HG03066 (cell line): ENCODE measurements around the gene ZBTB6.

ENCODE experiments used
- ATAC-seq: cut with Tn5 transposase; IDR thresholded peaks from one replicate; pipeline ENCODE4 v1.9.1; 2021; ENCODE audit warnings: low read depth; ENCODE audit not compliant: unreplicated experiment

Gene ZBTB6, protein sequence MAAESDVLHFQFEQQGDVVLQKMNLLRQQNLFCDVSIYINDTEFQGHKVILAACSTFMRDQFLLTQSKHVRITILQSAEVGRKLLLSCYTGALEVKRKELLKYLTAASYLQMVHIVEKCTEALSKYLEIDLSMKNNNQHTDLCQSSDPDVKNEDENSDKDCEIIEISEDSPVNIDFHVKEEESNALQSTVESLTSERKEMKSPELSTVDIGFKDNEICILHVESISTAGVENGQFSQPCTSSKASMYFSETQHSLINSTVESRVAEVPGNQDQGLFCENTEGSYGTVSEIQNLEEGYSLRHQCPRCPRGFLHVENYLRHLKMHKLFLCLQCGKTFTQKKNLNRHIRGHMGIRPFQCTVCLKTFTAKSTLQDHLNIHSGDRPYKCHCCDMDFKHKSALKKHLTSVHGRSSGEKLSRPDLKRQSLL

DNA sequence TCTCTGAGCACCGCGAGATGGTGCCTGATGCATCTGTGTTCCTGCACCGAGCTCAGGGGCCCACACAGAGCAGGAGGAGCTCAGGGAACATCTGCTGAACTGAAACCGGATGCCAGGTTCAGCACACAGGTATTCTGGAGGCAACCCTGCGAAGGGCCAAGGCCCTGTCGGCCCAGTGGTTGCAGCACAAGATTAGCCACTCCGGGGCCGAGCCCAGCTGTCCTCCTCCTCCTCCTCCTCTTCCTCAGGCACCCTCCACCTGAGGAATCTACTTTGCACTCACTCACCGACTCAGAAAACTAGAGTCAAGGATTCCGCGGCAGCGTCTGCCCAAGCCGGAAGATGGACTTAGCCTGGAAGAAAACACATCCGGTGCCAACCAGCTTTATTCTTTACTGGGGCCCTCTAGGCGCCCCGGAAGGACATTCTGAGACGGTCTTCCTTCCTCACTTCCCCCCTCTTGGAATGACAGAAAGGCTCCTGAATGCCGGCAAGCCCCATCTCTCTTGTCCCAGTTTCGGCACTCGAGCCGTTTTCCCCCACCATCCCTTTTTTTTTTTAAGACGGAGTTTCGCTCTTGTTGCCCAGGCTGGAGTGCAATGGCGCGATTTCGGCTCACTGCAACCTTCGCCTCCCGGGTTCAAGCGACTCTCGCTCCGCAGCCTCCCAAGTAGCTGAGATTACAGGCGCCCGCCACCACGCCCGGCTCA is at the start of gene ZBTB6:
Gene ZBTB6 (minus strand): TSS at position 360 of the 710 bp plus-strand sequence. CDS start 1,251 bp downstream, outside the sequence.
- ATAC-seq, result peak; percentile 99

DNA sequence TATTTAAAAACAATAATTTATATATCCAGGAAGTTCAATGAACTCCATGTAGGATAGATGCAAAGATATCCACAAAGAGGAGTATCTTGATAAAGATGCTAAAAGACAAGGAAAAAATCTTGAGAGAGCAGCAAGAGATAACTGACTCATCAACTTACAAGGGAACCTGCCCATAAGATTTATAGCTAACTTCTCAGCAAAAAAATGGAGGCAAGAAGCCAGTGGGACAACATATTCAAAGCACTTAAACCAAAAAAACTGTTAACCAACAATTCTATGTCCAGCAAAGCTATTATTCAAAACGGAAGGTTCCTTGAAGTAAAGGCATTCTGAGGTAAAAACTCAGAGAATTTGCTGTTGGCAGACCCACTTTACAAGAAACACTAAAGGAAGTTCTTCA is 48.0 kb upstream of the ZBTB6 start:
- ATAC-seq, result no peak

DNA sequence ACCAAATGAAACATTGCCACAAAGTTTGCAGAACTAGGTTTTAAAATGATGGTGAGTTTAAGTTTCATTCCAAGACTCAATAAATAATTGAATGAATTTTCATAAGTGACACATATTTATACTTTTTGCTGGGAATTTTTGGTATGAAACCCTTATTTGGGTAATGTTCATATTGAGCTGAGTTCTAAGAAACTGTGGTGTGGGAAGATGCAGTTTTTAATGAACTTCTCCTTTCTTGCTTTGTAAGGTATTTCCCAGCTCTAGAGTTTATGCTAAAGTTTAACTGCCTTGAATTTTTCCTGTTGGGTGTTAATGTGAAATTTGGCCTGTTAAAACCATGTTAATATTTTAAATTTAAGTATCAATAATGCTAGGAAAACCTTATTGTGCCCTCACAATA is 42.8 kb upstream of the ZBTB6 start:
- ATAC-seq, result no peak

DNA sequence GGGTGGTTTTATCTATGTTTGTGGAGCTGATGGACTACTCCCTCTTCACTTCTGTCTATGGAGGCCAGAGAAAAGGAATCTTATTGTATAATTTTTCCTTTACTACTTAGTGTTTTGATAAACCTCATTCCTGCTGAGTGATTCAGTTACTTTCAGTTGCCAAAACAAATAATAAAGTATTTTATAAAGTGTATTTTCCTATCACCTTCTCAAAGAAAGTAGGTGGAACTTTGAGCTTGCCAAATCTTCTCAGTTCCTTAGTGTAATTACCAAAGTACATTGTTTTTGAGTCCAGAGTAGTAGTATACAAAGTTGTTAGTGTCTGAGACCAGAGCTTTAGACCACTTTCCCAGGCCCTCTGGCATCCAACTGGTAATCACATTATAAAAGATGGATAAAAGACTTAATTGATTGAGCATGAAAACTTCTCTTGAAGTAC is 41.1 kb upstream of the ZBTB6 start:
- no peak for ATAC-seq

DNA sequence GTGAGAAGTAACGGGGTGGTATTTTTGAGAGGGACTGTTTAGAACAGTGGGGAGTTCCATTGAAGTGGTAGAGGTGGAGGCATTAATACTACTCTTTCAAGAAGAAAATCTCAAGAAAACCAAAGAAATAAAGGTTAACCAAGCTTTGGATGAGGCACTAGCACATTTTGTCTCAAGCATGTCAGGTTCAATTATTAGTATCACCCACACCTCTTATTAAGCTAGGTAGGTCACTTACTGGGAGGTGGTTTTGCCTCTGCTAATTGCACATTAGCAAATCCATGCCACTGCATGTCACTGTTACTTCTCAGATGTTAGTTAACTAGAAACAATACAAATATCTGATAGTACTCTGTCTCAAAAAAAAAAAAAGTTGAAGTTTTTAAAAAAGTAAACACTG is 37.9 kb upstream of the ZBTB6 start:
- ATAC-seq, result no peak

DNA sequence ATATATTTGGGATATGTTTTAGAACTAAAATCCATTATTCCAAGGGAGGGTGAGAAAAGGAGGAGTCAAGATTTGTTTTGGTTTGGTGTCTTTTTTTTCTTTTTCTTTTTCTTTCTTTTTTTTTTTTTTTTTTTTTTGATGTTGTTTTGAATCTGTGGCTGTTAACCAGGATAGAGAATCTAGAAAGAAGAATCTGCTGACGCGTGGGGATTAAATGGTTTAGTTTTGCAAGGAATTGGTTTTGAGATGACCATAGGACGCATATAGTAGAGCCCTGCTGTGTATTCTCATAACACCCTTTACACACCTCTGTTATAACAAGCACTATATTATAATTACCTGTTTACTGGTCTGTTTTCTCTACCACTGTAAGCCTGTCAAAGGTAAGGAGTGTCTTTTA is 37.1 kb upstream of the ZBTB6 start:
- no peak for ATAC-seq

DNA sequence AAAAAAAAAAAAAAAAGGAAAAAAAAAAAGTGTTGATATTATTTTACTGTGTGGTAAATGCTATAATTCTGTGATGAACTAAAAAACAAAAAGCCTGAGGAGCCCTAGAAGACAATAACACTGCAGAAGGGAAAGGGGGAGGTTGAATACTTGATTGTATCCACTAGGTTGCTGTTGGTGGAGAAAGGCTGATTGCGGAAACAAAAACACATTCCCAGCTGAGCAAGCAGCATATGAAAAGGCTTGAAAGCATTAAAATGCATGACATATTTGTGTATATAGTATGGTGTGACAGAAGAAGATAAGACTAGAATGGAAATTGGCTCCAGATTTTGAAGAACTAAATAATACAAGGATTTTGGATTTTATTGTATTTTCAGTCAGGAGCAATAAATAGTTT is 36.6 kb upstream of the ZBTB6 start:
- ATAC-seq, result no peak

DNA sequence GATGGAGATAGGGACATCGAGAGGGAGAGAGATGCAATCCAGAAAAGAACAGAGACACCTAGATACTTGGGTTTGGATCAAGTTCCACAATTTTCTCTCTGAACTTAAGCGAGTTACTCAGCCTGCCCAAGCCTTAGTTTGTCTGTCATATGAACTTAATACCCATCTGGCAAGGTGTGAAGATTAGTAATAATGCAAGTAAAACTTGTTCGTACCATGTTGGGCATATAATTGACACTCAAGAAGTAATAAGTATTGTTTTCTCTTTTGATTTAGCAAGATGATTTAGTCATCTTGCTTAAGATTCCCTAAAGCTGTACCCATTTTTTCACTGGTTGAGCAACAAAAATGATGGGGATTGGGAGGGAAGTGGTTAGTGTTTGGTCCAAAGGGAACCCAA is 35.2 kb upstream of the ZBTB6 start:
- no peak for ATAC-seq

DNA sequence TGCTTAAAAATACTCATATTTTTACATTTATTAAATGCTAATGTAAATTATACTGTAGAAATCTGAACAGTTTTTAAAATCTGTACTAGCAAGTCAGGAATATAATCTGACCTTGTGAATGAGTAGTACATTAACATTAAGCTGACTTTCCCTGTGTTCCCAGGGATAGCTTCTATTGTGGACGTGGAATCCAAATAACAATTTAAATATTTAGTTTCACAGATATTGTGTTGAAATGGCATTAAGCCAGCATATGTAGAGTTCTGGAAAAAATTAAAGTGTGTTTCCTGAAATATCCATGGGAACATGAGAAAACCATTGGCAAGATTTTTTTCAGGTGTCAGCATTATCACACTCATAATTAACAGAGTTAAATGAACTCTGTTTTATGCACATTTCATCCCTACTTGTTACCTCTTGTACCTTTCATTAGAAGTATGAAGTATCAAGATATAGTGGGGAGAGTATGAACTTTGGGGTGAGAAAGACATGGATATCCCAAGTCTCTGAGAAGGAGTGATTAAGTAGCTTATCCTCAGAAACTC is 33.4 kb upstream of the ZBTB6 start:
- no peak for ATAC-seq

DNA sequence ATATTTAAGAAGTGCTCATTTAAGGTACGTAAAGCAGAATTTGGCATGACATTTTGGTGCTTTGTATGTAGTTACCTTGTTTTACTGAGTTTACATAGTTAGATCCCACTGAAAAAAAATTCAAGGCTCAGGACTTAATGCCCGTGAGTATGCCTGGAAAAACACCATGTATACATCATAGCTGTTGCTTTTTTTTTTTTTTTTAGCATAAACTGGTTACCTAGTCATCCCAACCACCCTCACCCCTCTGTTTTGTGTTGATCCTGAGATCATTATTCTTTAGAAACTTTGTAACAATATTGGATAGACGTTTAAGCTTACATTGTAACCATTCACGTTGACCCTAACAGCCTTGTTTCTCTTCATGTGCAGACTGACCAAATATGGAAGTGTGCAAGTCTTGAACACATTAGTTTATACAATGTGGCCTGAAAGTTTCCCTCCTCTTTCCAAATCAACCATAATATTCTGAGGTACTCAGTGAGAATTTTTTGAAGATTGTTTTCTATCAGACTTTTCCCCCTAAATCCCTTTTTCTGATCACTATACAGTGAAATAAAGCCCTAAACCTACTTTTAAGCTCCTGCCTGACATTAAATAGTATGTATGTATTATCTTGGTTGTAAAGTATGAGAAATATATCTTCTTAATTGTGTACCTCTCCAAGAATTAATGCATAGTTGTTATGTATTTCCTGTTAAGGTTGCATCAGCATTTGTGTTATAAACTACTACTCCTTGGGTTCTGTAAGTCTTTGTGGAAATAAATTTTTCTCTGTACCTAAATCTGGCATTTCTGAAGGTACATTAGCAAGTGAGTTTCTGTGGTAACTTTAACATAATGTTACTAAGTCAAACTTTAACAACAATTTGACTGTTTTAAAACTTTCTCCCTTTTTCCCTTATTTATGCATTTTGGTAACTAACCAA is 32.1 kb upstream of the ZBTB6 start:
- no peak for ATAC-seq

DNA sequence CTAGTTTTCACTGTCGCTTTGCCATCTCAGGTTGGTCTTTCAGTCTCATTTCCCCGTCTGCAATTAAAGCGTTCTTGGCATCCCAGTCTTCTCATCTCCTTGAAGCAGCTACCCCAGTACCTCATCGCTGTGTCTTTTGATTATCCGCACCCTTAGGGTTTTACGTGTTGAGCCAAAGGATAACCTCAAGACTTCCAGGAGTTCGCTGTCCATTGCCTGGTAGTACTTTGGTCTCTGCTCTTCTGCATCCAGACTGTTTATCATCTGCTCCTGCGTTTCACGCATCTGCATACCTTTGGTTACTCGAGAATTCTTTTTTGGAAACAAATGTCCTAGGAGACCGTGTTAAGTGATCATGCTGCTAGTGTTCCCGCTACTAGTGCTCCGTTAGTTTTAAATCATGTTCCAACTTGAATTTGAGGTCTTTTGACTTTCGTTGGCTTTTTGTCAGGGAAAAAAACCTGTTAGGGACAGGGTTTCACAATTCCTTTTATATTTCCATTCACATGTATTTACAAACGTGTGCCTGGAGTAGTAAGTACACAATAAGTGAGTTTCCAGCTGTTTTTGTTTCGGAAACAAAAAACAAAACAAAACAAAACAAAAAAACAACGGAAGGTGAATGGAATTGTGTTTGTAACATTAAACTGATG is 28.6 kb upstream of the ZBTB6 start:
- no peak for ATAC-seq

DNA sequence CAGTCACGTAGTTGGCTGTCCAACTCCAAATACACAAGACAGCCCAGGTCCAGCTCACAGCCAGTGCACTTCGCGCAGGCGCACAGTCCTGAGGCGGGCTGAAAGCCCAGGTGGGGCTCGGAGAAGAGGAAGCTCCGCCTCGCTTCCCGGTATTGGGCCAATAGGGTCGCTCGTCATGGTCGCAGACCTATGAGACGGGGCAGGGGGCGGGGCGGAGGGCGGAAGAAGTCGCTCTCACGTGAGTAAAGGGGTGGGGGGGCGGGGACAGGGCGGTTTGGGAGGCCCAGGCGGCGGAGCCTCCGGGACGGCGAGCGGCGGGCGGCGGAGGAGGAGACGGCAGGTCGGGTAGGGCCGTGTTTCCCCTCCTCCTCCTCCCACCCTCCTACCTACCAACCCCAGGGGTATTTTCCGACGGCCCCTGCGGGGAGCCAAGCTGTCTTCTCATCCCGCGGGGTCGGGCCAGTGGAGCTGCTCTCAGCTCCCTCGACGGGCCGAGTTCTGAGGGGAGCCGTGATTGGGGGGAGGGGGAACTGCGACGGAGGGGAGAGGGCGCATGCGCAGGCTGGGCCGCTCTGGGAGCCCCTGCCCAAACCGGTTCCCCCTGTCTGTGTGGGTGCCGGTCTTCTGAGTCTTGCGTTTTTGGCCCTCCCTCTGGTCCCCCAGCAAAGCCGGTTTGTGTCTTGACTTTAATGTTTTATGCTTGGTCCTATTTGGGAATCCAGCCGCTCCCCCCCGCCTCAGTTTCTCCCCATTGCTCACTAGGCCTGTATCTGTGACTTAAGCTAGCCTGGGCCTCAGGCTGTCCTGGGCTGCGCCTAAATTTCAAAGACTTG is 27.8 kb upstream of the ZBTB6 start, which contains the start of gene RABGAP1:
Gene RABGAP1 (plus strand): TSS at position 272 of the 833 bp plus-strand sequence. CDS start 16,040 bp downstream, outside the sequence.
- peak; percentile 93 for ATAC-seq

DNA sequence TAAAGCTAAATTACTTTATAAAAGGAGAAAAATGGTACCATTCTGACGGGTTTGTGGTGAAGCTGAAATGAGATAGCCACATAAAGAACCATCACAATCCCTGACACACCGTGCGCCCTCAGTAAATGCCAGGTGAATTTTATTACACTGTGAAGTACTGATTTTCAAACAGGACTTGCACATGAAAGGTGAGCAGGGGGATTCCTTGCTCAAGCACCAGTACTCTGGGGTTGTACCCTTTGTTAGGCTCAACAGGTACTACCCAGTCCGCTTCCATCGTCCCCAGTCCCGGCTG is 27.3 kb upstream of the ZBTB6 start:
- peak; percentile 4 for ATAC-seq

DNA sequence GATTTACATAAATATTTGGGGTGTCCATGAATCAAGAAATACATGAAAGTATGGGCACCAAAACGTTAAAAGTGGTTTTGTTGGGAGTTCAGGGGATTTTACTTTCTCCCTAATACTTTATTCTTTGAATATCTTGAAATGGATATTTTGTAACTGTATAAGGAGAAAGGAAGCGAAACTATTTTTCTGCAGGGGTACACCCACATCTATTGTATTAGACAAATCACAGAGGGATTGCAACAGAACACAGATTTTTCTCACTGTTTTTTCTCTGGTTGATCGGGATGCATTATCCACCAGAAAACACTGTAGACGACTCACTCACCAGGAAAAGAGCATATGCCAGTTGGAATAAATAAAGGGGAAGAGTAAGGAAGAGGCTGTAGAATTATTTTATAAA is 26.5 kb upstream of the ZBTB6 start:
- no peak for ATAC-seq

DNA sequence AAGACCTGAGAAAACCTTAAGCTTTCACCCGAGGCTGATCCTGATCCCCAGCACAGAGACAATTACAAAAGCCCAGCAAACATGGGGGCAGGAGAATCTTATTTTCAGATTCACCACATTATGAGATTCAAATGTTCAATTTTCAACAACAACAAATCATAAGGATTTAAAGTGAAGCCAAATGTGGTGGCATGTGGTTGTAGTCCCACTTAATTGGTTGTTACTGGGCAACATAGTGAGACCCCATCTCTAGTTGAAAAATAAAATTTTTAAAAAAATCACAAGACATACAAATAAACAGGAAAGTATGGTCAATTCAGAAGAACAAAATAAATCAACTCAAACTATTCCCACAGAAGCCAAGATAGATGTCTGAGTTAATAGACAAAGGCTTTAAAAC is 23.8 kb upstream of the ZBTB6 start:
- ATAC-seq, result no peak

DNA sequence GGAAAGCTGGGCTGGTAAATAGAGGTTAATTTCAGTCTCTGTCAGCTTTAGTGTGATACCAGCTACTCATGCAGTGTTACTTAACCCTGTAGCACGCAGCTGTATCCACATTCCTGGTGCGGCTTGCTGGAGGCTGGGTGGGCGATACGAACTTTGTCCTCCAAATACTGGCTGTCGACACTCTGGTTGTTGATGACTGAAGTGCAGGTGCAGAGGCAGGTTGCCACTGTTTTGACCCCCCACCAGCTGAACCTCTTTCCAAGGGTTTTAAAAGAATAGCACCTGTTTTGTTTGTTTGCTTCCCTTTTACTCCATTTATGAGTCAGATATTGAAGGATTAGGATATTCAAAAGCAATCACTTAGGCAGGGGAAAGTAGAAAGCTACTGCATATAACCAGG is 23.3 kb upstream of the ZBTB6 start:
- ATAC-seq, result no peak

DNA sequence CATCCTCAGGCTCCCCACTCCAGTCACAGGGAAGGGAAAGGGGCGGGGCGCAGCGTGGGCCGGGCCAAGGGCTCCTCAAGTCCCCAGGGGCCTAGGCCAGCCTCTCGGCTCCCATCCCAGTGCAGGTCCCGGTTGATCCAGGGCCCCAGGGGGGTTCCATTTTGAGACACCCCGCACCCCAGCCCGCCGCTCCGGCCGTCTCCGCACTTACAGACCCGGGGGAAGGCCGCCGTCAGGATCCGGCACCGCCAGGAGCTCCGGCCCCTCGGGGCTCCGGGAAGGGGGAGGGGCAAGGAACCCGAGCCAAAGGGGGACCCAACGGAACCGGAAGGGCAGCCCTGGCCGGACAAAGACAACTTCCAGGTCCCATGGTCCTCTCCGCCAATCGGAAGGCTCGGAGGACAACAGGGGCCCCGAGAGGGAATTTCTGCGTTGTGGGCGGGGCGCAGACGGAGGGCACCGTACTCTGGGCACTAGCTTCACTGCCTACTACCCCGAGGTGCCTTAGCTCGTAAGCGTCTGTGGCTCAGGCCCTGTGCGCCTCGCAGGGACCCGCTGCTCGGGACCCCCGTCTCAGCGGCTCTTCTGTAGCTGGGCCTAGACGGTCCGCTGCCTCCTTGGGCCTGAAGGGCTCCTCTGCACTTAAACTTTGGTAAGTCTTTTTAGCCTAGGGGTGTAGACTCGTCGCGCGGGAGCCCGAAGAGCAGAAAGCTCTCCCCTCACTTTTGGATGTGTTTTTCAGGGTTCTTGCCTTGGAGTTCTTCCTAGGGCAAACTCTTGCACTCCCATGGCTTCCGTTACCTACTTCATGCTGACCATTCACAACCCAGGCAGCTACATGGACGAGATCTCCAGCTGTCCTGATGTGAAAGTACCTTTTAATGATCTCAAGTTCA is 18.4 kb upstream of the ZBTB6 start, which contains the start of gene ZBTB26:
Gene ZBTB26 (minus strand): TSS at position 287 of the 896 bp plus-strand sequence. CDS start 11,578 bp downstream, outside the sequence.
- ATAC-seq, result peak; percentile 98

DNA sequence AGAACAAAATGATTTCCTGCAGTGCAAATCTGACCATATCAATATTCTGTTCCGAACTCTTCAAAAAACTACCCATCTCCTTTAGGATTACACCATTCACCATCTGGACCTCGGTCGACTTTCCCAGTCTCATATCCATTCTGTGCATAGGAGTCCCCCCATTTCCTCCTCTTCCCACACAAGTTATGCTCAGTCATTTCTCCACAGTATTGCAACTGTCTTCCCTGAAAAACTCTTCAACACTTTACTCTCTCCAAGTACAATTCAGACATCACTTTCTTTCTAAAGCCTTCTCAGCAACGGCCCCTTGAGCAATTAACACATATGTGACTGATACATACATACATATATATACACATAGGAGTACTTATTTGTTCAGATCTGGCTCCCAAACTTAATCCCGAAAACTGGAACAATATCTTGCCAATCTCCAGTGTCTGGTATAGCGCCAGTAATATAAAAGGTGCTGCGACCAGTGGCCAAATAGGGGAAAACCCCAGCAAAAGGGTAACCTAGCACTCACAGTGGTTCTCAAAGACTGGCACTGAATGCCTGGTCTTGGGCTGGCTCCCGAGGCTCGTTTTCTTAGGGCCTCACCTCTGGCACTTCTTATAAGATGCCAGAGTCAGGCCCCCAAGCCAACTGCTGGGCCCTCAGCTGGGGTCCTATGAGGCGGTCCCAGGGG is 17.6 kb upstream of the ZBTB6 start:
- no peak for ATAC-seq
